Right renal cortex interstitium (tissue), 3 donors: Measurements from ENCODE around the gene OR4E2. TPM values are rescaled to one million over a fixed set of nuclear protein-coding genes. Genes with fewer than 3 reads are reported as not detected.
"Not testable (repeated sequence)": the region's sequence is repeated elsewhere in the genome, so short reads cannot be mapped to it uniquely, and the experiment has no call there.

Experiments
- DNase-seq, 3 donors: peaks; one replicate each; pipeline ENCODE4 v3.0.0-alpha.2; 2013; ENCODE audit warnings: low read depth in 3 of 3, low spot score in 2 of 3
- polyA plus RNA-seq, 3 donors: library from polyadenylated mRNA; unstranded; fragments of 120-200 nt; gene quantifications; one replicate each; pipeline ENCODE4 v1.2.1, GENCODE V29; 2013; ENCODE audit not compliant: insufficient read length in 3 of 3

The OR4E2 gene
- polyA plus RNA-seq, result not detected

GRCh38 chr14:21653331-21653885 is at the start of gene OR4E2:
TSS of gene OR4E2 (plus strand) at chr14:21653835. CDS start at chr14:21665083, 11,248 bp downstream.
- DNase-seq, result no peak

- DNase-seq, result no peak
Observed at GRCh38 chr14:21612324-21612723, 41.3 kb upstream of the OR4E2 start.

- no peak for DNase-seq
Observed at GRCh38 chr14:21614240-21614639, 39.4 kb upstream of the OR4E2 start.

GRCh38 chr14:21617614-21618013 is 36.0 kb upstream of the OR4E2 start:
- no peak for DNase-seq

- DNase-seq, result no peak
Observed at GRCh38 chr14:21626491-21627230, 27.0 kb upstream of the OR4E2 start.

- not testable (repeated sequence) for DNase-seq
Observed at GRCh38 chr14:21630503-21630902, 23.1 kb upstream of the OR4E2 start.

- no peak for DNase-seq
Observed at GRCh38 chr14:21631084-21631483, 22.6 kb upstream of the OR4E2 start.

- DNase-seq, result no peak
Observed at GRCh38 chr14:21634840-21635239, 18.8 kb upstream of the OR4E2 start, which contains the start of gene OR10G2. TSS of gene OR10G2 (minus strand) at chr14:21634940. CDS start at chr14:21634842, 98 bp downstream.

GRCh38 chr14:21642683-21643082 is 11.0 kb upstream of the OR4E2 start:
- DNase-seq, result no peak

- DNase-seq, result no peak
Observed at GRCh38 chr14:21643407-21643806, 10.2 kb upstream of the OR4E2 start.

GRCh38 chr14:21647380-21647779 is 6.3 kb upstream of the OR4E2 start:
- no peak for DNase-seq

- no peak for DNase-seq
Observed at GRCh38 chr14:21652209-21652808, 1.3 kb upstream of the OR4E2 start.

- no peak for DNase-seq
Observed at GRCh38 chr14:21654215-21654614, 580 bp downstream of the OR4E2 start.

GRCh38 chr14:21656980-21657379 is 3.3 kb downstream of the OR4E2 start:
- DNase-seq, result no peak

GRCh38 chr14:21668377-21668776 is 14.7 kb downstream of the OR4E2 start:
- no peak for DNase-seq

GRCh38 chr14:21669284-21669683 is 15.6 kb downstream of the OR4E2 start:
- DNase-seq, result no peak

GRCh38 chr14:21671371-21671770 is 17.7 kb downstream of the OR4E2 start:
- DNase-seq, result no peak

GRCh38 chr14:21672116-21672515 is 18.5 kb downstream of the OR4E2 start:
- DNase-seq, result no peak

GRCh38 chr14:21673718-21674117 is 20.1 kb downstream of the OR4E2 start, which contains the start of gene OR4E1:
TSS of gene OR4E1 (minus strand) at chr14:21673818. CDS start at chr14:21670935, 2,883 bp downstream.
- DNase-seq, result no peak

- no peak for DNase-seq
Observed at GRCh38 chr14:21675566-21675965, 21.9 kb downstream of the OR4E2 start.

- DNase-seq, result no peak
Observed at GRCh38 chr14:21680072-21680471, 26.4 kb downstream of the OR4E2 start.

GRCh38 chr14:21686468-21686867 is 32.8 kb downstream of the OR4E2 start:
- DNase-seq, result no peak
